ENCODE measurements around the gene GPSM3.

GPSM3 gene

GRCh38 chr6:32175711-32176475 is 16.6 kb downstream of the GPSM3 start, which contains the start of gene AGPAT1 (continued):
- TF ChIP-seq, protein P1, sequence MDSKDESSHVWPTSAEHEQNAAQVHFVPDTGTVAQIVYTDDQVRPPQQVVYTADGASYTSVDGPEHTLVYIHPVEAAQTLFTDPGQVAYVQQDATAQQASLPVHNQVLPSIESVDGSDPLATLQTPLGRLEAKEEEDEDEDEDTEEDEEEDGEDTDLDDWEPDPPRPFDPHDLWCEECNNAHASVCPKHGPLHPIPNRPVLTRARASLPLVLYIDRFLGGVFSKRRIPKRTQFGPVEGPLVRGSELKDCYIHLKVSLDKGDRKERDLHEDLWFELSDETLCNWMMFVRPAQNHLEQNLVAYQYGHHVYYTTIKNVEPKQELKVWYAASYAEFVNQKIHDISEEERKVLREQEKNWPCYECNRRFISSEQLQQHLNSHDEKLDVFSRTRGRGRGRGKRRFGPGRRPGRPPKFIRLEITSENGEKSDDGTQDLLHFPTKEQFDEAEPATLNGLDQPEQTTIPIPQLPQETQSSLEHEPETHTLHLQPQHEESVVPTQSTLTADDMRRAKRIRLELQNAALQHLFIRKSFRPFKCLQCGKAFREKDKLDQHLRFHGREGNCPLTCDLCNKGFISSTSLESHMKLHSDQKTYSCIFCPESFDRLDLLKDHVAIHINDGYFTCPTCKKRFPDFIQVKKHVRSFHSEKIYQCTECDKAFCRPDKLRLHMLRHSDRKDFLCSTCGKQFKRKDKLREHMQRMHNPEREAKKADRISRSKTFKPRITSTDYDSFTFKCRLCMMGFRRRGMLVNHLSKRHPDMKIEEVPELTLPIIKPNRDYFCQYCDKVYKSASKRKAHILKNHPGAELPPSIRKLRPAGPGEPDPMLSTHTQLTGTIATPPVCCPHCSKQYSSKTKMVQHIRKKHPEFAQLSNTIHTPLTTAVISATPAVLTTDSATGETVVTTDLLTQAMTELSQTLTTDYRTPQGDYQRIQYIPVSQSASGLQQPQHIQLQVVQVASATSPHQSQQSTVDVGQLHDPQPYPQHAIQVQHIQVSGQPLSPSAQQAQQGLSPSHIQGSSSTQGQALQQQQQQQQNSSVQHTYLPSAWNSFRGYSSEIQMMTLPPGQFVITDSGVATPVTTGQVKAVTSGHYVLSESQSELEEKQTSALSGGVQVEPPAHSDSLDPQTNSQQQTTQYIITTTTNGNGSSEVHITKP (tag by site-specific recombination; IDR thresholded peaks at IDR 0.05) = no peak
- TF ChIP-seq, protein P2, sequence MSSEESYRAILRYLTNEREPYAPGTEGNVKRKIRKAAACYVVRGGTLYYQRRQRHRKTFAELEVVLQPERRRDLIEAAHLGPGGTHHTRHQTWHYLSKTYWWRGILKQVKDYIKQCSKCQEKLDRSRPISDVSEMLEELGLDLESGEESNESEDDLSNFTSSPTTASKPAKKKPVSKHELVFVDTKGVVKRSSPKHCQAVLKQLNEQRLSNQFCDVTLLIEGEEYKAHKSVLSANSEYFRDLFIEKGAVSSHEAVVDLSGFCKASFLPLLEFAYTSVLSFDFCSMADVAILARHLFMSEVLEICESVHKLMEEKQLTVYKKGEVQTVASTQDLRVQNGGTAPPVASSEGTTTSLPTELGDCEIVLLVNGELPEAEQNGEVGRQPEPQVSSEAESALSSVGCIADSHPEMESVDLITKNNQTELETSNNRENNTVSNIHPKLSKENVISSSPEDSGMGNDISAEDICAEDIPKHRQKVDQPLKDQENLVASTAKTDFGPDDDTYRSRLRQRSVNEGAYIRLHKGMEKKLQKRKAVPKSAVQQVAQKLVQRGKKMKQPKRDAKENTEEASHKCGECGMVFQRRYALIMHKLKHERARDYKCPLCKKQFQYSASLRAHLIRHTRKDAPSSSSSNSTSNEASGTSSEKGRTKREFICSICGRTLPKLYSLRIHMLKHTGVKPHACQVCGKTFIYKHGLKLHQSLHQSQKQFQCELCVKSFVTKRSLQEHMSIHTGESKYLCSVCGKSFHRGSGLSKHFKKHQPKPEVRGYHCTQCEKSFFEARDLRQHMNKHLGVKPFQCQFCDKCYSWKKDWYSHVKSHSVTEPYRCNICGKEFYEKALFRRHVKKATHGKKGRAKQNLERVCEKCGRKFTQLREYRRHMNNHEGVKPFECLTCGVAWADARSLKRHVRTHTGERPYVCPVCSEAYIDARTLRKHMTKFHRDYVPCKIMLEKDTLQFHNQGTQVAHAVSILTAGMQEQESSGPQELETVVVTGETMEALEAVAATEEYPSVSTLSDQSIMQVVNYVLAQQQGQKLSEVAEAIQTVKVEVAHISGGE (tag by site-specific recombination; conservative IDR thresholded peaks at IDR 0.05; ENCODE audit: low read depth) = peak; percentile 81
- TF ChIP-seq EGR2 (tag by site-specific recombination; IDR thresholded peaks at IDR 0.05; ENCODE audit: low read depth) = peak; percentile 54
- no peak for TF ChIP-seq TSHZ1 (tag by site-specific recombination; IDR thresholded peaks at IDR 0.05; ENCODE audit: borderline replicate concordance)
- peak; percentile 39; the same call in 1 of the 2 replicates for TF ChIP-seq KLF16 (tag by site-specific recombination; IDR thresholded peaks at IDR 0.05)
- TF ChIP-seq KLF1 (tag by site-specific recombination; IDR thresholded peaks at IDR 0.05) = peak; percentile 19; the same call in 1 of the 2 replicates
- TF ChIP-seq ZNF473 (tag by site-specific recombination; IDR thresholded peaks at IDR 0.05) = no peak; the same call in 1 of the 2 replicates
- no peak; the same call in 1 of the 2 replicates for TF ChIP-seq ZFP69B (tag by site-specific recombination; IDR thresholded peaks at IDR 0.05)
- TF ChIP-seq, protein P3, sequence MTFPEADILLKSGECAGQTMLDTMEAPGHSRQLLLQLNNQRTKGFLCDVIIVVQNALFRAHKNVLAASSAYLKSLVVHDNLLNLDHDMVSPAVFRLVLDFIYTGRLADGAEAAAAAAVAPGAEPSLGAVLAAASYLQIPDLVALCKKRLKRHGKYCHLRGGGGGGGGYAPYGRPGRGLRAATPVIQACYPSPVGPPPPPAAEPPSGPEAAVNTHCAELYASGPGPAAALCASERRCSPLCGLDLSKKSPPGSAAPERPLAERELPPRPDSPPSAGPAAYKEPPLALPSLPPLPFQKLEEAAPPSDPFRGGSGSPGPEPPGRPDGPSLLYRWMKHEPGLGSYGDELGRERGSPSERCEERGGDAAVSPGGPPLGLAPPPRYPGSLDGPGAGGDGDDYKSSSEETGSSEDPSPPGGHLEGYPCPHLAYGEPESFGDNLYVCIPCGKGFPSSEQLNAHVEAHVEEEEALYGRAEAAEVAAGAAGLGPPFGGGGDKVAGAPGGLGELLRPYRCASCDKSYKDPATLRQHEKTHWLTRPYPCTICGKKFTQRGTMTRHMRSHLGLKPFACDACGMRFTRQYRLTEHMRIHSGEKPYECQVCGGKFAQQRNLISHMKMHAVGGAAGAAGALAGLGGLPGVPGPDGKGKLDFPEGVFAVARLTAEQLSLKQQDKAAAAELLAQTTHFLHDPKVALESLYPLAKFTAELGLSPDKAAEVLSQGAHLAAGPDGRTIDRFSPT (tag by site-specific recombination; IDR thresholded peaks at IDR 0.05) = 0 out of 2 replicates have a peak, but pooled peaks have one; percentile 39
- TF ChIP-seq ZBTB7A (tag by site-specific recombination; IDR thresholded peaks at IDR 0.05; ENCODE audit: low read depth) = peak; percentile 54; the same call in 1 of the 2 replicates
- peak; percentile 53; the same call in 1 of the 2 replicates for TF ChIP-seq WT1 (tag by site-specific recombination; IDR thresholded peaks at IDR 0.05)
- TF ChIP-seq ZNF76 (tag by site-specific recombination; IDR thresholded peaks at IDR 0.05; ENCODE audit: borderline replicate concordance, low read depth) = peak; percentile 76; the same call in 1 of the 2 replicates
- peak; percentile 94 for TF ChIP-seq ZNF366 (tag by site-specific recombination; conservative IDR thresholded peaks at IDR 0.05)
- TF ChIP-seq KLF9 (tag by site-specific recombination; IDR thresholded peaks at IDR 0.05; ENCODE audit: low read depth) = peak; percentile 48; the same call in 1 of the 2 replicates
- peak; percentile 75 for TF ChIP-seq ZBTB17 (tag by site-specific recombination; IDR thresholded peaks at IDR 0.05)
- peak; percentile 52; the same call in 1 of the 2 replicates for TF ChIP-seq ZNF530 (tag by site-specific recombination; IDR thresholded peaks at IDR 0.05; ENCODE audit: low read depth)
- peak; percentile 35 for TF ChIP-seq ZIC2 (tag by site-specific recombination; IDR thresholded peaks at IDR 0.05)
- peak; percentile 41; the same call in 1 of the 2 replicates for TF ChIP-seq ZSCAN23 (tag by site-specific recombination; IDR thresholded peaks at IDR 0.05)
- peak; percentile 96 for TF ChIP-seq GLIS2 (tag by site-specific recombination; IDR thresholded peaks at IDR 0.05)
- TF ChIP-seq ZNF645 (tag by site-specific recombination; IDR thresholded peaks at IDR 0.05) = no peak
- peak; percentile 99 for TF ChIP-seq ZNF341 (tag by site-specific recombination; IDR thresholded peaks at IDR 0.05; ENCODE audit: low read depth)
- peak; percentile 36 for TF ChIP-seq SP7 (tag by site-specific recombination; IDR thresholded peaks at IDR 0.05)
- TF ChIP-seq ZNF23 (tag by site-specific recombination; IDR thresholded peaks at IDR 0.05; ENCODE audit: borderline replicate concordance) = no peak
